ENCODE data around the gene EME2.

Gene EME2

DNA sequence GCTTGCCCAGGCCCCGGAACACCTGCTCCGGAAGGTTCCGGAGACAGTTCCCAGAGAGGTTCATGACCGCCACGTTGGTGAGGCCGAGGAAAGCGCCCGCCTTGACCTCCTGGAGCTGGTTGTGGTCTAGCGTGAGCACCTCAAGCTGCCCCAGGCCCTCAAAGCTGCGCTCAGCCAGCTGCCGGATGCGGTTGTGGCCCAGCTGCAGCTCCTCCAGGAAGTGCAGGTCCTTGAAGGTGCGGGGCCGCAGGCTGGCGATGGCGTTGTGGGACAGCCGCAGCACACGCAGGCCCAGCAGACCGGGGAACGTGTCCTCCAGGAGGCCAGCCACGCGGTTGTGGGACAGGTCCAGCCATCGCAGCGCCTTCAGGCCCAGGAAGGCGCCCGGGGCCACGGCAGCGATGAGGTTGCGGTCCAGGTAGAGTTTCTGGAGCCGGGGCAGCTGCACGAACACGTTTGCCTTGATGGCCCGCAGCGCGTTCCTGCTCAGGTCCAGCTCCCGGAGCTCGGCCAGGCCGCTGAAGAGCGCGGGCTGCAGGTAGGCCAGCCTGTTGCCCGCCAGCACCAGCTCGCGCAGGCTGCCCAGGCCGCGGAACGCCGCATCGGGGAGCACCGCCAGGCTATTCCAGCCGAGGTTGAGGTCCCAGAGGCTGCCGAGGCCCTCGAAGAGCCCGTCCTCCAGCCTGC is 18.8 kb downstream of the EME2 start:
- TF ChIP-seq CSDC2 (CRISPR knock-in tag; IDR thresholded peaks at IDR 0.05) (no peak), TSHZ2 (CRISPR knock-in tag; IDR thresholded peaks at IDR 0.05) (no peak), ZNF565 (CRISPR knock-in tag; conservative IDR thresholded peaks at IDR 0.05; ENCODE audit: low read depth) (no peak), ZNF8 (CRISPR knock-in tag; IDR thresholded peaks at IDR 0.05) (no peak), ZC3H10 (CRISPR knock-in tag; IDR thresholded peaks at IDR 0.05) (no peak), ISL1 (CRISPR knock-in tag; IDR thresholded peaks at IDR 0.05) (no peak), SNAI2 (CRISPR knock-in tag; IDR thresholded peaks at IDR 0.05) (no peak), ZNF70 (CRISPR knock-in tag; IDR thresholded peaks at IDR 0.05) (no peak), ZFP30 (CRISPR knock-in tag; IDR thresholded peaks at IDR 0.05) (no peak), ZFP3 (CRISPR knock-in tag; IDR thresholded peaks at IDR 0.05) (no peak), ESRRG (CRISPR knock-in tag; IDR thresholded peaks at IDR 0.05) (no peak), PATZ1 (CRISPR knock-in tag; IDR thresholded peaks at IDR 0.05; ENCODE audit: borderline replicate concordance) (no peak)
- TF ChIP-seq, protein P1, sequence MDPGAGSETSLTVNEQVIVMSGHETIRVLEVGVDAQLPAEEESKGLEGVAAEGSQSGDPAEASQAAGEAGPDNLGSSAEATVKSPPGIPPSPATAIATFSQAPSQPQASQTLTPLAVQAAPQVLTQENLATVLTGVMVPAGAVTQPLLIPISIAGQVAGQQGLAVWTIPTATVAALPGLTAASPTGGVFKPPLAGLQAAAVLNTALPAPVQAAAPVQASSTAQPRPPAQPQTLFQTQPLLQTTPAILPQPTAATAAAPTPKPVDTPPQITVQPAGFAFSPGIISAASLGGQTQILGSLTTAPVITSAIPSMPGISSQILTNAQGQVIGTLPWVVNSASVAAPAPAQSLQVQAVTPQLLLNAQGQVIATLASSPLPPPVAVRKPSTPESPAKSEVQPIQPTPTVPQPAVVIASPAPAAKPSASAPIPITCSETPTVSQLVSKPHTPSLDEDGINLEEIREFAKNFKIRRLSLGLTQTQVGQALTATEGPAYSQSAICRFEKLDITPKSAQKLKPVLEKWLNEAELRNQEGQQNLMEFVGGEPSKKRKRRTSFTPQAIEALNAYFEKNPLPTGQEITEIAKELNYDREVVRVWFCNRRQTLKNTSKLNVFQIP (CRISPR knock-in tag; IDR thresholded peaks at IDR 0.05; ENCODE audit: borderline replicate concordance, low read depth): no peak
- ATAC-seq: no peak

- TF ChIP-seq ISL1 (CRISPR knock-in tag; IDR thresholded peaks at IDR 0.05) (no peak), ZNF70 (CRISPR knock-in tag; IDR thresholded peaks at IDR 0.05) (no peak), OSR1 (CRISPR knock-in tag; IDR thresholded peaks at IDR 0.05) (no peak), CSDC2 (CRISPR knock-in tag; IDR thresholded peaks at IDR 0.05) (no peak), ESRRG (CRISPR knock-in tag; IDR thresholded peaks at IDR 0.05) (no peak), TSHZ2 (CRISPR knock-in tag; IDR thresholded peaks at IDR 0.05) (no peak), TOX (CRISPR knock-in tag; IDR thresholded peaks at IDR 0.05; ENCODE audit: borderline replicate concordance) (no peak), RARB (CRISPR knock-in tag; IDR thresholded peaks at IDR 0.05) (no peak), BACH2 (CRISPR knock-in tag; IDR thresholded peaks at IDR 0.05; ENCODE audit: borderline replicate concordance) (no peak), ZC3H10 (CRISPR knock-in tag; IDR thresholded peaks at IDR 0.05) (no peak), ZFP3 (CRISPR knock-in tag; IDR thresholded peaks at IDR 0.05) (no peak), ZNF8 (CRISPR knock-in tag; IDR thresholded peaks at IDR 0.05) (no peak), CREB5 (CRISPR knock-in tag; IDR thresholded peaks at IDR 0.05; ENCODE audit: low read depth) (no peak), GLIS3 (CRISPR knock-in tag; IDR thresholded peaks at IDR 0.05) (no peak)
- TF ChIP-seq, protein P1 (CRISPR knock-in tag; IDR thresholded peaks at IDR 0.05; ENCODE audit: borderline replicate concordance, low read depth): no peak
- ATAC-seq: no peak; the same call in 2 of the 3 replicates
Measured at GRCh38 chr16:1791943-1792812, 19.6 kb downstream of the EME2 start.

Data from SK-N-SH treated with all-trans-retinoic acid at 6 μM for 48 hours (cell line).